GM19240 (cell line): Measurements from ENCODE around the gene HHLA2.
"Not testable (repeated sequence)": the region's sequence is repeated elsewhere in the genome, so short reads cannot be mapped to it uniquely, and the experiment has no call there.

Source experiments
- DNase-seq: peaks from one replicate; pipeline ENCODE4 v3.0.0; 2011; ENCODE audit warnings: low spot score; ENCODE audit not compliant: insufficient read length

Gene HHLA2

GRCh38 chr3:108296239-108296638 lies at the start of gene HHLA2:
HHLA2 (plus strand) TSS chr3:108296548; CDS start chr3:108351814, 55,266 bp downstream.
- no peak for DNase-seq

- DNase-seq = no peak
These were observed 45.7 kb upstream of the HHLA2 start for GRCh38 chr3:108250626-108251025.

- no peak for DNase-seq
These were observed 45.1 kb upstream of the HHLA2 start for GRCh38 chr3:108251265-108251664.

GRCh38 chr3:108251844-108252243 lies 44.5 kb upstream of the HHLA2 start:
- DNase-seq = no peak

GRCh38 chr3:108255131-108255530 lies 41.2 kb upstream of the HHLA2 start:
- no peak for DNase-seq

GRCh38 chr3:108264534-108265298 lies 31.6 kb upstream of the HHLA2 start:
- not testable (repeated sequence) for DNase-seq

GRCh38 chr3:108268235-108268634 lies 28.1 kb upstream of the HHLA2 start:
- DNase-seq = not testable (repeated sequence)

GRCh38 chr3:108271626-108272025 lies 24.7 kb upstream of the HHLA2 start:
- DNase-seq = no peak

GRCh38 chr3:108279066-108279465 lies 17.3 kb upstream of the HHLA2 start:
- not testable (repeated sequence) for DNase-seq

GRCh38 chr3:108280476-108280875 lies 15.9 kb upstream of the HHLA2 start:
- DNase-seq = no peak

- no peak for DNase-seq
These were observed 14.7 kb upstream of the HHLA2 start for GRCh38 chr3:108281670-108282069.

GRCh38 chr3:108283006-108283405 lies 13.3 kb upstream of the HHLA2 start:
- DNase-seq = no peak

- DNase-seq = no peak
These were observed 12.4 kb upstream of the HHLA2 start for GRCh38 chr3:108283989-108284388.

- no peak for DNase-seq
These were observed 11.2 kb upstream of the HHLA2 start for GRCh38 chr3:108285176-108285575.

GRCh38 chr3:108287146-108287545 lies 9.2 kb upstream of the HHLA2 start:
- no peak for DNase-seq

- not testable (repeated sequence) for DNase-seq
These were observed 8.2 kb upstream of the HHLA2 start for GRCh38 chr3:108288193-108288592.

- no peak for DNase-seq
These were observed 7.2 kb upstream of the HHLA2 start for GRCh38 chr3:108289159-108289558.

GRCh38 chr3:108292450-108292849 lies 3.9 kb upstream of the HHLA2 start:
- DNase-seq = no peak

- DNase-seq = no peak
These were observed 3.4 kb upstream of the HHLA2 start for GRCh38 chr3:108292905-108293328.

- no peak for DNase-seq
These were observed 2.5 kb upstream of the HHLA2 start for GRCh38 chr3:108293858-108294257.

- no peak for DNase-seq
These were observed 750 bp upstream of the HHLA2 start for GRCh38 chr3:108295421-108296175.

- no peak for DNase-seq
These were observed 1.3 kb downstream of the HHLA2 start for GRCh38 chr3:108297647-108298046.

- no peak for DNase-seq
These were observed 1.7 kb downstream of the HHLA2 start for GRCh38 chr3:108298056-108298455.
